ENCODE measurements around the gene GALNT5.
"Not testable (repeated sequence)": the region's sequence is repeated elsewhere in the genome, so short reads cannot be mapped to it uniquely, and the experiment has no call there.

The GALNT5 gene, protein sequence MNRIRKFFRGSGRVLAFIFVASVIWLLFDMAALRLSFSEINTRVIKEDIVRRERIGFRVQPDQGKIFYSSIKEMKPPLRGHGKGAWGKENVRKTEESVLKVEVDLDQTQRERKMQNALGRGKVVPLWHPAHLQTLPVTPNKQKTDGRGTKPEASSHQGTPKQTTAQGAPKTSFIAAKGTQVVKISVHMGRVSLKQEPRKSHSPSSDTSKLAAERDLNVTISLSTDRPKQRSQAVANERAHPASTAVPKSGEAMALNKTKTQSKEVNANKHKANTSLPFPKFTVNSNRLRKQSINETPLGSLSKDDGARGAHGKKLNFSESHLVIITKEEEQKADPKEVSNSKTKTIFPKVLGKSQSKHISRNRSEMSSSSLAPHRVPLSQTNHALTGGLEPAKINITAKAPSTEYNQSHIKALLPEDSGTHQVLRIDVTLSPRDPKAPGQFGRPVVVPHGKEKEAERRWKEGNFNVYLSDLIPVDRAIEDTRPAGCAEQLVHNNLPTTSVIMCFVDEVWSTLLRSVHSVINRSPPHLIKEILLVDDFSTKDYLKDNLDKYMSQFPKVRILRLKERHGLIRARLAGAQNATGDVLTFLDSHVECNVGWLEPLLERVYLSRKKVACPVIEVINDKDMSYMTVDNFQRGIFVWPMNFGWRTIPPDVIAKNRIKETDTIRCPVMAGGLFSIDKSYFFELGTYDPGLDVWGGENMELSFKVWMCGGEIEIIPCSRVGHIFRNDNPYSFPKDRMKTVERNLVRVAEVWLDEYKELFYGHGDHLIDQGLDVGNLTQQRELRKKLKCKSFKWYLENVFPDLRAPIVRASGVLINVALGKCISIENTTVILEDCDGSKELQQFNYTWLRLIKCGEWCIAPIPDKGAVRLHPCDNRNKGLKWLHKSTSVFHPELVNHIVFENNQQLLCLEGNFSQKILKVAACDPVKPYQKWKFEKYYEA

DNA sequence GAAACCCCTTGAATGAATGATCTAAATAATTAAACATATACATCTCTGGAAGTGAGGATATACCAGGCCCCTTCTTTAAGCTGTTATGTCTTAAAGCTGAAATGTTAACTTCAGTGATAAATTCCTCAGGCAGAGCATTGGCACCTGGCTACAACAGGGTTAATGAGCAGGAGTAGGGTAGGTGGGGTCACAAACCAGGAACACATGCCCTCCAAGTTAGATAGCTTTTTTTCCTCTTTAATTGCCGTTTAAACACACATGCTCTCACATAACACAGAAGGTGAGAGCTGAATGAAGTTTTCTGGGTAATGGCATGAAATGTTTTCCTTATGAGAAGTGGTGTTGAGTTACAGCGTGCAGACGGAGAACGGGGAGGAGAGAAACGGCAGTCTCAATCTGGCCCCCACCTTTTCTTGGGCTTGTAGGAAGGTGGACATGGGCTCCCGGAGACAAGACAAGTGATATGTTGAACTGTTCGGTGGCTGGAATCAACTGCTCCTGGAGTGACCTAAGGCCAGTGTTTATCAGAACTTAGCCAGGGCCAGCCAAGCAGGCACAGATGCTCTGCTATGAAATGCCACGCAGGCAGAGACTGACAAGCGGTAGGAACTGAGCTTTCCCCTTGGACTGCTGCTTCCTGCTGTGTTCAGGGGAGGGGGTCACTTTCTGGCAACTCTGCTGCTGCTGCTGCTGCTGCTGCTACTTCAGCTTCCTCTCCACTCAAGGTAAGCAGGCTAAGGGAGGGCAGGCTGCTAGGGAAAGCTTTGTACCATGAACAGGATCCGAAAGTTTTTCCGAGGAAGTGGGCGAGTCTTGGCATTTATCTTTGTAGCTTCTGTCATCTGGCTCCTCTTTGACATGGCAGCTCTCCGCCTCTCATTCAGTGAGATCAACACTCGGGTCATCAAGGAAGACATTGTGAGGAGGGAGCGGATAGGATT lies at the start of gene GALNT5:
Gene GALNT5 (plus strand): TSS at position 394 of the 941 bp plus-strand sequence. CDS start 378 bp downstream, at position 772.
- no peak within 1 kb of the TSS for H3K9ac ChIP-seq (ENCODE audit: low read length)
- H3K9me3 ChIP-seq (ENCODE audit: low read length), result no peaks in the 10 kb centered on the region
- no peaks in the 10 kb centered on the region for H3K36me3 ChIP-seq (ENCODE audit: insufficient read depth, low read length)
- peaks cover 12% of the 10 kb centered on the region for H3K4me1 ChIP-seq (ENCODE audit: insufficient read depth, low read length)
- no peaks in the 10 kb centered on the region for H3K27me3 ChIP-seq (ENCODE audit: control insufficient read depth in 1 of 2, insufficient read depth in 2 of 2, low read length in 2 of 2)
- H3K27ac ChIP-seq (ENCODE audit: low read depth, low read length), result no peak within 1 kb of the TSS
- H3K4me3 ChIP-seq (ENCODE audit: low read depth in 1 of 2, low read length in 2 of 2), result peak within 1 kb of the TSS in 1 of 2 donors; percentile 2

DNA sequence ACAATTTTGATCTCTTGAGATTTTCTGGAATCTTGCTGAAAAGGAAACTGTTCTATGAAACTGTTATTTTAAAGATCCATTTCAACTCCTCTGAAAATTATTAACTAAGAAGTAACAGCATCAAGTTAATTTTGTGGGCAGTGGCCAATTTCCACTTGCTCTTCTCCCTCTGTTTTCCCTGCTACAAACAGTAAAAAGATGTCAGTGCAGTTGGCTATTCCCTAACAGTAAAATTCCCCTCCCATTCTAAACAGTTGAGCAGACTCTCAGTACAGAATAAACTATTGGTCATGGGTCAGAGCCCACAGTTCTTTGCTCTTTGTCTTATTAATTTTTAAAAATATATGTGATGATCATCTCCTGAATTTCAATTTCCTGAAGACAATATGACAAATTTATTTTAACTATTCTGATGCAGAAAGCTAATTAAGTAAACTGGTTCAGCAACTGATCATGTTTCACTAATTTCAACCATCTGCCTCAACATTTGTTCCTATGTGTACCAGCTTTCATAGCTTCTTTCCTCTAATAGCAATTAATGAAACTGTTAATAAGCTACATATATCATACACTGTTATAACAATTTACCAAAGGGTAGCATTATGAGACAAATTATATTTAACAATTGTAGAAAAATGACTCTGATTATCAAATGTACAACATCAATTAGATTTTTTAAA lies 41.1 kb upstream of the GALNT5 start:
- H3K36me3 ChIP-seq (ENCODE audit: insufficient read depth, low read length), result no peaks in the 10 kb centered on the region
- no peak overlapping the region for H3K9ac ChIP-seq (ENCODE audit: low read length)
- no peaks in the 10 kb centered on the region for H3K9me3 ChIP-seq (ENCODE audit: low read length)
- H3K27ac ChIP-seq (ENCODE audit: low read depth, low read length), result no peak overlapping the region
- no peaks in the 10 kb centered on the region for H3K27me3 ChIP-seq (ENCODE audit: control insufficient read depth in 1 of 2, insufficient read depth in 2 of 2, low read length in 2 of 2)
- H3K4me1 ChIP-seq (ENCODE audit: insufficient read depth, low read length), result no peaks in the 10 kb centered on the region
- H3K4me3 ChIP-seq (ENCODE audit: low read depth in 1 of 2, low read length in 2 of 2), result no peak overlapping the region

DNA sequence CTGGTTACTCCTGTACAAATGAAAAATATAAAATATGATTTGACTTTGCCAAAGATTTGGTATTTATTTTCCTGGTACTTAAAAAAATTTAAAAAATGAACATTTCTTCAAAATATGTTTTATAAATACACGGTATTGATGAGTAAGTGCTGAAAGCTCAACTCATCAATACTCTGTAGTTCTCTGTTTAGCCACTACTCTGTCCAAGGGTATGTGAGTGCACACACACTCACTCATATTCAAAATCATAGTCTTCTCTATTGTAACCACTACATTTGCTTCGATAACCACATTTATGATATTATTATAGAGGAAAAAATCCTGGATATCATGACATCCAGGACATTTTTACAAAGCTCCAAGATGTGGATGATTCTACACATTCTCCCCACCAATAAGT lies 40.1 kb upstream of the GALNT5 start:
- no peaks in the 10 kb centered on the region for H3K9me3 ChIP-seq (ENCODE audit: low read length)
- H3K36me3 ChIP-seq (ENCODE audit: insufficient read depth, low read length), result no peaks in the 10 kb centered on the region
- H3K4me1 ChIP-seq (ENCODE audit: insufficient read depth, low read length), result no peaks in the 10 kb centered on the region
- no peak overlapping the region for H3K4me3 ChIP-seq (ENCODE audit: low read depth in 1 of 2, low read length in 2 of 2)
- H3K27me3 ChIP-seq (ENCODE audit: control insufficient read depth in 1 of 2, insufficient read depth in 2 of 2, low read length in 2 of 2), result no peaks in the 10 kb centered on the region
- H3K27ac ChIP-seq (ENCODE audit: low read depth, low read length), result no peak overlapping the region
- H3K9ac ChIP-seq (ENCODE audit: low read length), result no peak overlapping the region

DNA sequence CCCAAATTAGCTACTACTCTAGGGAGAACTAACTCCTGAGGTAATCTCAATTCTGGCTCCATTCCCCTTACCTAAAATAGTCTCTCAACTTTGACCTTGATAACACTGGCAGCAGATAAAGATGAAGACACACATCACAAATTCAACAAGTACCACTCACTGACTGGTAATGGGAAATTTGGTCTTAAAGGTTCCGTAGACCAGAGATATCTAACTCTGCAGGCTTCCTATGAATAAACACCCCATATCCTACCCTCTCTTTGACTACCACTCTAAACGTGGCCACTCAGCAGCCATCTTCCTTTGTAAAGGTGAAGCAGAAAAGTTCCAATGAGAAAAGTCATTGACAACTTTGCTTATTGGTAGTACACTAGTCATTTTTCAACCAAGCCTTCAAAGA lies 38.6 kb upstream of the GALNT5 start:
- Histone ChIP-seq H3K9ac (ENCODE audit: low read length) (no peak overlapping the region), H3K4me1 (ENCODE audit: insufficient read depth, low read length) (no peaks in the 10 kb centered on the region), H3K9me3 (ENCODE audit: low read length) (no peaks in the 10 kb centered on the region), H3K4me3 (ENCODE audit: low read depth in 1 of 2, low read length in 2 of 2) (no peak overlapping the region), H3K27me3 (ENCODE audit: control insufficient read depth in 1 of 2, insufficient read depth in 2 of 2, low read length in 2 of 2) (no peaks in the 10 kb centered on the region), H3K36me3 (ENCODE audit: insufficient read depth, low read length) (no peaks in the 10 kb centered on the region), H3K27ac (ENCODE audit: low read depth, low read length) (no peak overlapping the region)

DNA sequence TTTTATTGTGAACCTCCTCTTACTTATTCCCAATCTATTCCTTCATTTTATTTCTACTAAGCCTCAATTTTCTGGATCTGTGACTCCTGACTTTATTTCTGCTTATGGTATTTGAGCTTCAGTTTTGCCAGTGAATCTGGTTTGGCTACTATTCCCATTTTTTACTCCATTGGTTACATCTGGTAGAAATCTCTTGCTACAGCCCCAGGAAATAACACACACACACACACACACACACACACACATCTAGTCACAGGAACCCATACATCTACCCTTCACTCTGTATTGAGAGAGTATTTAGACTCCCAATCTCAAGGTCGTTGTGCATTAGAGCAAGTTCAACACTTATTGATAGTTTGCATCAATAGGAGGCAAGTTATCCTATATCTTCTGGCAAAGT lies 37.0 kb upstream of the GALNT5 start:
- H3K27me3 ChIP-seq (ENCODE audit: control insufficient read depth in 1 of 2, insufficient read depth in 2 of 2, low read length in 2 of 2), result no peaks in the 10 kb centered on the region
- H3K9me3 ChIP-seq (ENCODE audit: low read length), result no peaks in the 10 kb centered on the region
- H3K4me1 ChIP-seq (ENCODE audit: insufficient read depth, low read length), result no peaks in the 10 kb centered on the region
- no peak overlapping the region for H3K4me3 ChIP-seq (ENCODE audit: low read depth in 1 of 2, low read length in 2 of 2)
- no peak overlapping the region for H3K9ac ChIP-seq (ENCODE audit: low read length)
- no peak overlapping the region for H3K27ac ChIP-seq (ENCODE audit: low read depth, low read length)
- no peaks in the 10 kb centered on the region for H3K36me3 ChIP-seq (ENCODE audit: insufficient read depth, low read length)

DNA sequence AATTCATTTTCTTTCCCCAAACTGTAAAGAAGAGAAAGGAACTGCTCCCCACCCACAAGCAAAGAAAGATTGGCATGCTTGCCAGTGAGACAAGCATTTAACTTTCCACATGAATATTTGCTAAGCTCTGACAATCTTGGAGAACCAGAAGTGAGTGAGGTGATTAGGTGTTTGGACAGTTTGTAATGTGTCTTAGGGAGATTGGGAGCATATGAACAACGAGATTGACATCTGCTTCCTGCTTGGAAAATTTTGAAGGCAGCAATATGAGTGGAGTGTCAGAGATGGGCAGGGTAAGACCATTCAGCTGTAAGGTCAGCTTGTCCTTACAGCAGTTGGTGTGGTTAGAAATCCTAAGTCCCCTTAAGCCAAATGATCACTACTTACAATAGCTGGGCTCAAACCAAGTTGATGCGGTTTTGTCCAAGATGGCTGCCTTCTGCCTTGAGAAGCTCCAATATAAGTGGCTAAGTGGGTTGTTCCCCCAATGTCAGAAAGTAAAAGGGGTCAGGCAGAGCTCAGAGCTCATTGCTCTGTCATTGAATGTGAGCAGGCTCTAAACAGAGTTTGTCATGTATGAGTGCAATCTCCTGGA lies 36.0 kb upstream of the GALNT5 start:
- no peak overlapping the region for H3K9ac ChIP-seq (ENCODE audit: low read length)
- H3K27me3 ChIP-seq (ENCODE audit: control insufficient read depth in 1 of 2, insufficient read depth in 2 of 2, low read length in 2 of 2), result no peaks in the 10 kb centered on the region
- H3K4me1 ChIP-seq (ENCODE audit: insufficient read depth, low read length), result no peaks in the 10 kb centered on the region
- H3K27ac ChIP-seq (ENCODE audit: low read depth, low read length), result no peak overlapping the region
- no peaks in the 10 kb centered on the region for H3K9me3 ChIP-seq (ENCODE audit: low read length)
- no peaks in the 10 kb centered on the region for H3K36me3 ChIP-seq (ENCODE audit: insufficient read depth, low read length)
- H3K4me3 ChIP-seq (ENCODE audit: low read depth in 1 of 2, low read length in 2 of 2), result no peak overlapping the region

DNA sequence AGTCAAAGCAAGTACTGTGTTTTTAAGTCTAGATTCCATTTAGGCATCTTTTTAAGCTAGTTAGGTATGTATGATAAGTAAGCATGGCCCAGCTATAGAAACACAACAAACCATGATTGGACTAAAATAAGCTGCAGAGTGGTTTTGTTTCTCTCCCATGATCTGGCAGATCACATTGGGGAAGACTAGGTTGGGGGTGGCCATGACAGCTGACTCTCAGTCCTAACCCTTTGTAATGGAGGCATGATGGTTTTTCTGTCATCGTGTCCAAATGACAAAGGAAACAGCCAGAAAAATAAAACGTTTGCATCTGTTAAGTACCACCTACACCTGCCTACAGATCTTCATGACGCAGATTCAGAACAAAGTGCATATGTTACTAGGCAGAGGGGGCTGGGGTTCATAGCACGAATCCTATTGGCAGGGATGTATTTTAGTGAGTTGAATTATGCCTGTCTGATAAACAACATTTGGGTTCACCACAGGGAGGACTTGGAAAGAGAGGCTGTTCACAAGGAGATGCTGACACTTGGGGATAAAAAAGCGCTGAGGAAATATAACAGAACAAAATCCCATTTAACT lies 33.8 kb upstream of the GALNT5 start:
- H3K9me3 ChIP-seq (ENCODE audit: low read length), result no peaks in the 10 kb centered on the region
- no peak overlapping the region for H3K27ac ChIP-seq (ENCODE audit: low read depth, low read length)
- H3K4me1 ChIP-seq (ENCODE audit: insufficient read depth, low read length), result no peaks in the 10 kb centered on the region

DNA sequence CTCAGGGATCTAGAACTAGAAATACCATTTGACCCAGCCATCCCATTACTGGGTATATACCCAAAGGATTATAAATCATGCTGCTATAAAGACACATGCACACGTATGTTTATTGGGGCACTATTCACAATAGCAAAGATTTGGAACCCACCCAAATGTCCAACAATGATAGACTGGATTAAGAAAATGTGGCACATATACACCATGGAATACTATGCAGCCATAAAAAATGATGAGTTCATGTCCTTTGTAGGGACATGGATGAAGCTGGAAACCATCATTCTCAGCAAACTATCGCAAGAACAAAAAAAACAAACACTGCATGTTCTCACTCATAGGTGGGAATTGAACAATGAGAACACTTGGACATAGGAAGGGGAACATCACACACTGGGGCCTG lies 33.1 kb upstream of the GALNT5 start:
- H3K4me3 ChIP-seq (ENCODE audit: low read depth in 1 of 2, low read length in 2 of 2); H3K27me3 ChIP-seq (ENCODE audit: control insufficient read depth in 1 of 2, insufficient read depth in 2 of 2, low read length in 2 of 2); H3K9ac ChIP-seq (ENCODE audit: low read length); H3K9me3 ChIP-seq (ENCODE audit: low read length); H3K36me3 ChIP-seq (ENCODE audit: insufficient read depth, low read length); H3K27ac ChIP-seq (ENCODE audit: low read depth, low read length); H3K4me1 ChIP-seq (ENCODE audit: insufficient read depth, low read length): not testable (repeated sequence)

More for the DNA sequence above, 33.8 kb upstream of the GALNT5 start:
- Histone ChIP-seq H3K36me3 (ENCODE audit: insufficient read depth, low read length) (no peaks in the 10 kb centered on the region), H3K4me3 (ENCODE audit: low read depth in 1 of 2, low read length in 2 of 2) (no peak overlapping the region), H3K27me3 (ENCODE audit: control insufficient read depth in 1 of 2, insufficient read depth in 2 of 2, low read length in 2 of 2) (no peaks in the 10 kb centered on the region), H3K9ac (ENCODE audit: low read length) (no peak overlapping the region)

DNA sequence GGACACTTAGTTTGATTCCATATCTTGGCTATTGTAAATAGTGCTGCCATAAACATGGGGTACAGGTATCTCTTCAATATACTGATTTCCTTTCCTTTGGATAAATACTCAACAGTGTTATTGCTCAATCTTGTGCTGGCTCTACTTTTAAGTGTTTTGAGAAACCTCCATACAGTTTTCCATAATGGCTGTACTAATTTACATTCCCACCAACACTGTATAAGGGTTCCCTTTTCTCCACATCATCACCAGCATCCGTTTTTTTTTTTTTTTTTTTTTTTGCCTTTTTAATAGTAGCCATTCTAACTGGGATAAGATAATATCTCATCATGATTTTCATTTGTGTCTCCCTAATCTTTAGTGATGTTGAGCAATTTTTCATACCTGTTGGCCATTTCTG lies 29.9 kb upstream of the GALNT5 start:
- Histone ChIP-seq H3K4me1 (ENCODE audit: insufficient read depth, low read length) (no peaks in the 10 kb centered on the region), H3K9ac (ENCODE audit: low read length) (no peak overlapping the region), H3K4me3 (ENCODE audit: low read depth in 1 of 2, low read length in 2 of 2) (no peak overlapping the region), H3K9me3 (ENCODE audit: low read length) (no peaks in the 10 kb centered on the region), H3K27me3 (ENCODE audit: control insufficient read depth in 1 of 2, insufficient read depth in 2 of 2, low read length in 2 of 2) (no peaks in the 10 kb centered on the region), H3K36me3 (ENCODE audit: insufficient read depth, low read length) (no peaks in the 10 kb centered on the region), H3K27ac (ENCODE audit: low read depth, low read length) (no peak overlapping the region)

DNA sequence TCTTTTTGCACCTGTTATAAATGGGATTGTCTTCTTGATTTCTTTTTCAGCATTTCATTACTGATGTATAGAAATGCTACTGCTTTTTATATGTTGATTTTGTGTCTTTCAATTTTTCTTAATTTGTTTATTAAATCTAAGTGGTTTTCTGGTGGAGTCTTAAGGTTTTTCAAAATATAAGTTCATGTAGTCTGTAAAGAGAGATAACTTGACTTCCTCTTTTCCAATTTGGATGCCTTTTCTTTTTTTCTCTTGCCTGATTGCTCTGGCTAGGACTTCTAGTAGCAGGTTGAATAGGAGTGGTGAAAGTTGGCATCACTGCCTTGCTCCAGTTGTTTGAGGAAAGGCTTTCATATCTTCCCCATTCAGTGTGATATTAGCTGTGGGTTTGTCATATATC lies 28.6 kb upstream of the GALNT5 start:
- no peaks in the 10 kb centered on the region for H3K27me3 ChIP-seq (ENCODE audit: control insufficient read depth in 1 of 2, insufficient read depth in 2 of 2, low read length in 2 of 2)
- no peaks in the 10 kb centered on the region for H3K36me3 ChIP-seq (ENCODE audit: insufficient read depth, low read length)
- H3K4me1 ChIP-seq (ENCODE audit: insufficient read depth, low read length), result no peaks in the 10 kb centered on the region
- H3K9me3 ChIP-seq (ENCODE audit: low read length), result no peaks in the 10 kb centered on the region
- H3K9ac ChIP-seq (ENCODE audit: low read length), result no peak overlapping the region
- H3K27ac ChIP-seq (ENCODE audit: low read depth, low read length), result no peak overlapping the region
- no peak overlapping the region for H3K4me3 ChIP-seq (ENCODE audit: low read depth in 1 of 2, low read length in 2 of 2)
